Measurements from ENCODE around the gene AARSD1. TPM values are rescaled to one million over a fixed set of nuclear protein-coding genes. Genes with fewer than 3 reads are reported as not detected.
"Not testable (repeated sequence)": the region's sequence is repeated elsewhere in the genome, so short reads cannot be mapped to it uniquely, and the experiment has no call there.

Gene AARSD1
- total RNA-seq, 1 donor from 2014 or later, result 50.1 TPM

GRCh38 chr17:42985225-42985624 lies 21.0 kb upstream of the AARSD1 start:
- intact Hi-C loops (cut with micrococcal nuclease), result no loop called here

DNA sequence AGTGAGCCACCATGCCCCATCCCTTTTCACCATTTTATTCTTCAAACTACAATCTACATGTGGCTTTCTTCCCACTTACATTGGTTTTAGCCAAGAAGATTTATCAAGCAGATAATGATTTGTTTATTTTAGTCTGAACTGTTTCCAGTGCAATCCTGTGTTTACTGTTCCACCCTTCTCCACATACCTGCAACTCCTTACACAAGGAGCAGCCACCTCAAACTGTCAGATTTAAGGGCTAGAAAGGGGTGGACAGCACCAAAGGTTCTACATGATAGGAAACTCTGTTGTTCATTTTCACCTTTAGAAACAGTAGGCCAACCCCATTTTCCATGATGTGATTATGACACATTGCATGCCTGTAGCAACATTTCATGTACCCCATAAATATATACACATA lies 18.0 kb upstream of the AARSD1 start:
- intact Hi-C loops (cut with micrococcal nuclease), result no loop called here

DNA sequence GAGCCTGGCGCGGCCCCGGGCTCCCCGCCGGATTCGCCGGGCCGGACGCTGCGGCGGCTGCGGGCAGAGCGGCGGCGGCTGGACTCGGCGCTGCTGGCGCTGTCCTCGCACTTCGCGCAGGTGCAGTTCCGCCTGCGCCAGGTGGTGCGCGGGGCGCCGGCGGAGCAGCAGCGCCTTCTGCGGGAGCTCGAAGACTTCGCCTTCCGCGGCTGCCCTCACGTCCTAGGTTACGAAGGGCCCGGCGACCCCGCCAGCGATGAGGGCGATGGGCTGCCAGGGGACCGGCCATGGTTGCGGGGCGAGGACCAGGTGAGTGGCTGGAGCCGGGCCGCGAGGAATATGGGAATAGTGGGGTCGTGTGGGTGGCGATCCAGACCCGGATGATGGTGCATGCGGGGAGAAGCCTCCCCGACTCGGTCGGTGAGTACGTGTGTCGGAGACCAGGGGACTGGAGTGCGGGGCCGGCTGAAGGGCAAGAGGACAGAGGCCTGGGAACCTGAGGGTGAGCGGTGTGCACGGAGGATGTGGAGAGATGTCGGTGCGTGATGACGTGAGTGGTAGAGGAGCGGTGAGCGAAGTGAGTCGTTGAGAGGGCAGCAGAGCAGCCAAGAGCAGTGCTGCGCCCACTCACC lies 16.6 kb upstream of the AARSD1 start:
- intact Hi-C loops (cut with micrococcal nuclease), result loop anchor here (1.0 to 2.0 kb wide), 4 partner anchors 17 to 157 kb away; partner anchors contain the start of genes AARSD1, BECN1 and RPL27

DNA sequence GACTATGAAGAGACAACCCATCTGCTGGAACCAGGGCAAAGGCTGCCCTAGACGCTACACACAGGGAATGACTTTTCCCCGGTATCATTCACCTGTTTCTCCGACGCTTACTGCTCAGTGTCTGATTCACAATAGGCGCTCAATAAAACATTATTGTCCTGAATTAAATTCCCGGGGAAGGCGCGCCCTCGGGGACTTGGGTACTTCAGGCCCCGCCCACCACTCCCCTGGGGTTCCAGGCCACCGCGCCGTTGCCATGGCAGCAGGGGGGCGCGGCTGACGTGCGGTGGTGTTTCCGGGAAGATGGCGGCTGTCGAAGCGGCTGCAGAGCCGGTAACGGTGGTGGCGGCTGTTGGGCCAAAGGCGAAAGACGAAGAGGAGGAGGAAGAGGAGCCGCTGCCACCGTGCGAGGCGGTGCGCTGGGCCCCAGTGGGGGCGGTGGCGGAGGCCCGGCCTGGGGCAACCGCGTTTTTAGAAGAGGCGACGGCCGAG lies 16.1 kb upstream of the AARSD1 start, which contains the start of gene RUNDC1:
TSS of gene RUNDC1 (plus strand) at position 292 of the 492 bp plus-strand sequence. CDS start at position 304, 12 bp downstream.
- intact Hi-C loops (cut with micrococcal nuclease), result loop anchor here (1.0 to 2.0 kb wide), 4 partner anchors 16 to 156 kb away; partner anchors contain the start of genes AARSD1, BECN1 and RPL27

- intact Hi-C loops (cut with micrococcal nuclease), result loop anchor here (1.0 to 2.0 kb wide), 4 partner anchors 15 to 155 kb away; partner anchors contain the start of genes AARSD1, BECN1 and RPL27
Observed at GRCh38 chr17:42979511-42980273, 15.4 kb upstream of the AARSD1 start, which contains the start of gene PTGES3L. Gene PTGES3L, minus strand, starts transcription at chr17:42980080. Its CDS starts 27 bp downstream, at chr17:42980053.

- intact Hi-C loops (cut with micrococcal nuclease), result not testable (repeated sequence)
Observed at GRCh38 chr17:42975701-42976100, 11.4 kb upstream of the AARSD1 start.

- intact Hi-C loops (cut with micrococcal nuclease), result no loop called here
Observed at GRCh38 chr17:42975265-42975664, 11.0 kb upstream of the AARSD1 start.

DNA sequence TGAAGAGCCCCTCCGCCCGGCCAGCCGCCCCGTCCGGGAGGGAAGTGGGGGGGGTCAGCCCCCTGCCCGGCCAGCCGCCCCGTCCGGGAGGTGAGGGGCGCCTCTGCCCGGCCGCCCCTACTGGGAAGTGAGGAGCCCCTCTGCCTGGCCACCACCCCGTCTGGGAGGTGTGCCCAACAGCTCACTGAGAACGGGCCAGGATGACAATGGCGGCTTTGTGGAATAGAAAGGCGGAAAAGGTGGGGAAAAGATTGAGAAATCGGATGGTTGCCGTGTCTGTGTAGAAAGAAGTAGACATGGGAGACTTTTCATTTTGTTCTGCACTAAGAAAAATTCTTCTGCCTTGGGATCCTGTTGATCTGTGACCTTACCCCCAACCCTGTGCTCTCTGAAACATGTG lies 9.1 kb upstream of the AARSD1 start:
- intact Hi-C loops (cut with micrococcal nuclease), result not testable (repeated sequence)

DNA sequence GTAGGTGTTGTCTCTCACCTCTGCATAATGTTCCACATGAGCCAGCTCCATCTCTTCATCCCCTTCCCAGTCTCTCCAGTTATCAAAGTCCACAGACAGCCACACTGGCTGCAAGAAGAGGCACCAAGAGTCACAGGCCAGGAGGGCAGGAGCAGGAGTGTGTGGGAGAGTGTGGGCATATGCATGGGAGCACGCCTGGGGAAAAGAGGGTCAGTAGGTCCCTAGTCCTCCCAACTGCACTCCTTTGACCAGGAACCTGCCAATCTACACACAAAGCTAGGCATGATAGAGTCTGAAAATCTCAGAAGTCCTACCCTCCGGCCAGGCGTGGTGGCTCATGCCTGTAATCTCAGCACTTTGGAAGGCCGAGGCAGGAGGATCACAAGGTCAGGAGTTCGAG lies 7.3 kb upstream of the AARSD1 start:
- intact Hi-C loops (cut with micrococcal nuclease), result no loop called here

DNA sequence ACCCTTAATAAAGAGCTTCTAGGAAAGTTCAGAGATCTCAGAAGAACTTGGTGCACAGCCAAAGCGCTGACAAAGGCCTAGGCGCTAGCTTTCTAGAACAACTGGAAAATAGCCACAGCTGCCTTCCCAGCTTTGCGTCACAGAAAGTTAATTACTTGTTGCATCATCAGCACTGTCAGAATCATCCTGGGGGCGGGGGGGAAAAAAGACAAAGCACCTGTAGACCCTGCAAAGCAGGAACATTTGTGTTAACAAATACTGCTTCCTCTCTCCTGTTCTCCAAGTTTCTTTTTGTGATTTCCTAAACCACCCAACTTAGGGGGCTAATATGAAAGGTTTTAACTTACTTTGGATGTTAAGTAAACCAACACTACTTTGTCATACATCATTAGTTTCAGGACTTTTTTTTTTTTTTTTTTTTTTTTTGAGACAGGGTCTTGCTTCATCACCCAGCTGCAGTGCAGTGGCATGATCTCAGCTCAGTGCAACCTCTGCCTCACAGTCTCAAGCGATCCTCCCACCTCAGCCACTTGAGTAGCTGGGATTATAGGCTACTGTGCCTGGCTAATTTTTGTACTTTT lies 4.8 kb upstream of the AARSD1 start:
- intact Hi-C loops (cut with micrococcal nuclease), result no loop called here

DNA sequence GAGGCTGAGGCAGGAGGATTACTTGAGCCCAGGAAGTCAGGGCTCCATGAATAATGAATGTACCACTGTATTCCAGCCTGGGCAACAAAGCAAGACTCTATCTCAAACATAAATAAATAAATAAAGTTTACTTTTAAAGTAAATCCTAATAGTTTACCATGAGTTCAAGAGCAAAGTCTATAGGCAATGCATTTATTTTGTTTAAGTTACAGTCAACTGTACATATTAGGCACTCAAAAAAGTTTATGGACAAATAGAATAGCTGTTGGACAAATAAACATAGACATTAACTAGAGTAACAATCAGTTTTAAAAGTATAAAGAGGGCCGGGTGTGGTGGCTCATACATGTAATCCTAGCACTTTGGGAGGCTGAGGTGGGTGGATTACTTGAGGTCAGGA lies 3.7 kb upstream of the AARSD1 start:
- intact Hi-C loops (cut with micrococcal nuclease), result no loop called here

GRCh38 chr17:42953669-42954068 lies 10.6 kb downstream of the AARSD1 start:
- intact Hi-C loops (cut with micrococcal nuclease), result no loop called here

- intact Hi-C loops (cut with micrococcal nuclease), result no loop called here
Observed at GRCh38 chr17:42950044-42950783, 14.0 kb downstream of the AARSD1 start.

DNA sequence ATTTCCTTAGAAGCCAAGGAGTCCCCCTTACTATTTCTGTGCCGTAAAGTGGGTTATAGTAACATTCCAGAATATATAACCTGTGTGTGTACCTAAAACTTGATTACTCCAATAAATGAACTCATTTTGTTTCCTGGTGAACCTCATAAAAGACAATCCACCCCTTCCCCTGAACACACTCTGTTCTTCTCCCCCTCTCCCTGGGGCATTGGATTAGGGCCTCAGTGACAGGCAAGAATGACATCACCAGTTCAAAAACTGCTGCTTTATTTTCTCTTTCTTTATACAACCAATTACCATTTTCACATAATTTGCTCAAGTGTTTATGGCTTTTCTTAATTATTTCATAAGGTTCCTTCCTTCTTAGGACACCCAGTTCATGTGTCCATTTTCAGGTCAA lies 17.4 kb downstream of the AARSD1 start:
- intact Hi-C loops (cut with micrococcal nuclease), result no loop called here

DNA sequence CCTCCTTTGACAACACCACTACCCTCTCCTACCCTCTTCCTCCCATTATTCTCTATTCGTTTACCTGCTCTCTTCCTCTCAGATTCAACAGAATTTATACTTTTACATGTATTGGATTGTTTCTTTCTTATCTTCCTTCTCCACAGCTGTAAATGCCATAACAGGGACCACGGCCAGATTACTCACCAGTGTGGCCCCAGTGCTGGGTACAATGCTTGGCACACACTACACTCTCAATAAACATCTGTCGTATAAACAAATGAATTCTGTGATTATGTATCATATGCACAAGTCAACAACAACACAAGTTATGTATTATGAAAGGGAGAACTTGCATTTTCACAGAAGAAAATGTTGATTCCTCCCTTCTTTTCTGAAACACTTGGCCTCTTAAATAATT lies 20.0 kb downstream of the AARSD1 start:
- intact Hi-C loops (cut with micrococcal nuclease), result no loop called here

GRCh38 chr17:42937712-42938596 lies 26.3 kb downstream of the AARSD1 start:
- intact Hi-C loops (cut with micrococcal nuclease), result no loop called here

- intact Hi-C loops (cut with micrococcal nuclease), result no loop called here
Observed at GRCh38 chr17:42929497-42929844, 34.8 kb downstream of the AARSD1 start.

GRCh38 chr17:42928714-42929496 lies 35.3 kb downstream of the AARSD1 start:
- intact Hi-C loops (cut with micrococcal nuclease), result no loop called here

- intact Hi-C loops (cut with micrococcal nuclease), result no loop called here
Observed at GRCh38 chr17:42924891-42925290, 39.4 kb downstream of the AARSD1 start.

Data from T-helper 2 cell treated with Interferon-gamma antibody and Interleukin-4, amounts not matched to agents 100 ng/mL and 5 ng/mL, for 36 hours (primary cell).